Body of pancreas (tissue), 4 donors: ENCODE results near the gene AIMP1. TPM values are rescaled to one million over a fixed set of nuclear protein-coding genes. Genes with fewer than 3 reads are reported as not detected.

Experiments
- ATAC-seq: fragments of 150-250 bp; one replicate; pipeline ENCODE4 v1.9.1; 2016
- DNase-seq, 4 donors: peaks; one replicate each; pipeline ENCODE4 v3.0.0-alpha.2; 2019
- H3K27ac ChIP-seq, 4 donors: fragments of 200-600 bp; sonication (generic); 1 replicate in 3 of 4; 2 replicates in 1 of 4; pipeline versions ENCODE4 v1.5.1 to v1.6.1; 2016 to 2019; ENCODE audit warnings: mild to moderate bottlenecking in 1 of 4, mixed read lengths in 1 of 4, moderate library complexity in 1 of 4
- H3K27me3 ChIP-seq, 2 donors: fragments of 200-600 bp; sonication (generic); one replicate each; pipeline ENCODE4 v1.6.0; 2016; ENCODE audit warnings: mild to moderate bottlenecking in 1 of 2
- H3K36me3 ChIP-seq, 2 donors: fragments of 200-600 bp; sonication (generic); replicated peaks in 1 of 2; 2 replicates each; pipeline ENCODE4 v1.5.1; 2016; ENCODE audit warnings: low read depth in 2 of 2; ENCODE audit not compliant: insufficient read depth in 1 of 2
- H3K4me1 ChIP-seq: fragments of 200-600 bp; sonication (generic); one replicate; pipeline ENCODE4 v1.6.0; 2016
- H3K4me3 ChIP-seq, 2 donors: fragments of 200-600 bp; sonication (generic); 1 replicate in 1 of 2; 2 replicates in 1 of 2; pipeline ENCODE4 v1.5.1; 2016 to 2019
- H3K9me3 ChIP-seq, 3 donors: fragments of 200-600 bp; sonication (generic); 1 replicate in 2 of 3; 2 replicates in 1 of 3; pipeline ENCODE4 v1.5.1; 2016
- POLR2A ChIP-seq, 3 donors: fragments of 450-650 bp; IDR thresholded peaks; one replicate each; pipeline ENCODE4 v1.6.1; 2016; ENCODE audit warnings: antibody characterized with exemption in 3 of 3, mild to moderate bottlenecking in 2 of 3
- WGBS, 2 donors: methylation state at CpG; one replicate each; pipeline ENCODE4 v1.1.5; 2017; 5-methylcytosine and 5-hydroxymethylcytosine counted together
- intact Hi-C: fragments of 100-400 bp; cut with DNase I; formaldehyde crosslinking; loops from one replicate; pipeline ENCODE4 v1.15.1; 2023
- total RNA-seq, 2 donors: library from RNA; depleted of rRNA; stranded (reverse); fragments of >200 nt; gene quantifications; one replicate each; pipeline ENCODE4 v1.1.0, GENCODE V29; 2016
- TF ChIP-seq, protein P1 (sequence below), 7 experiments: fragments of 450-650 bp in 4 of 7; fragments of 200-600 bp in 3 of 7; sonication (generic) in 3 of 7; IDR thresholded peaks; one replicate each; pipeline ENCODE4 v1.5.1; 2016 to 2019; ENCODE audit warnings: antibody characterized with exemption in 7 of 7

The AIMP1 gene
- total RNA-seq, 2 donors from 2014 or later = 13.7 to 14.5 TPM

DNA sequence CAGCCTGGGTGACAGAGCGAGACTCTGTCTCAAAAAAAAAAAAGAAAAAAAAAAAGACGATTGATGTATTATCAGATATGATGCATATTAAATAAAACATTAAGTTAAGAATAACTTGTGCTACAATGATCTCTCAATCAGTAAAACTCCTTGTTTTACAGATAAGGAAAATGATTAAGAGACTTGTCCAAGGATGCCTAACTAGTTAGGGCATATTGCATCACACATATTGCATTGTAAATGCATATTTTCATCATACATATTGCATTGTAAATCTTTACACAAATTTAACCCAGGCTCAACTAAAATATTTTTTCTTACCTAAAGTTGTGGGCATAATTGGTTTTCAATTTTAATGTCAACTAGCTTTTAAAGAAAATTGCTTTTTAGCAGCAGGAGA, 26.6 kb upstream of the AIMP1 start:
- DNase-seq = no peak
- intact Hi-C loops = no loop called here
- WGBS, 2 donors = 72 to 74% methylated on average over 2 of the region's 2 CpGs

DNA sequence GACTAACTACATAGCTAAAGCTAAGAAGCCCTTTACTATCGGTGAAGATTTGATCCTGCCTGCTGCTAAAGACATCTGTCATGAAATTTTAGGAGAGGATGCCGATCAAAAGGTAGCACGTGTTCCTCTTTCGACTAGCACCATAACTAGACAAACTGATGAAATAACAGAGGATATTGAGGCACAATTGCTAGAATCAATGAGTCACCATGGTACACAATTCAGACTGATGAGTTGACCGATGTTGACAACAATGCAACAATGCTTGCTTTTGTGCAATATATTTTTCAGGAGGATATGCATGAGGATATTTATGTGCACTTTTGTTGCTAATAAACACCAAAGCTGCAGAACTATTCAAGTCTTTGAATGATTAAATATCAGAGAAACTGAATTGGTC, 24.7 kb upstream of the AIMP1 start:
- no peak for DNase-seq
- intact Hi-C loops = no loop called here
- no peaks in the 10 kb centered on the region for H3K4me1 ChIP-seq
- WGBS, 2 donors = 97% methylated on average over 5 of the region's 5 CpGs
- TF ChIP-seq, protein P1, sequence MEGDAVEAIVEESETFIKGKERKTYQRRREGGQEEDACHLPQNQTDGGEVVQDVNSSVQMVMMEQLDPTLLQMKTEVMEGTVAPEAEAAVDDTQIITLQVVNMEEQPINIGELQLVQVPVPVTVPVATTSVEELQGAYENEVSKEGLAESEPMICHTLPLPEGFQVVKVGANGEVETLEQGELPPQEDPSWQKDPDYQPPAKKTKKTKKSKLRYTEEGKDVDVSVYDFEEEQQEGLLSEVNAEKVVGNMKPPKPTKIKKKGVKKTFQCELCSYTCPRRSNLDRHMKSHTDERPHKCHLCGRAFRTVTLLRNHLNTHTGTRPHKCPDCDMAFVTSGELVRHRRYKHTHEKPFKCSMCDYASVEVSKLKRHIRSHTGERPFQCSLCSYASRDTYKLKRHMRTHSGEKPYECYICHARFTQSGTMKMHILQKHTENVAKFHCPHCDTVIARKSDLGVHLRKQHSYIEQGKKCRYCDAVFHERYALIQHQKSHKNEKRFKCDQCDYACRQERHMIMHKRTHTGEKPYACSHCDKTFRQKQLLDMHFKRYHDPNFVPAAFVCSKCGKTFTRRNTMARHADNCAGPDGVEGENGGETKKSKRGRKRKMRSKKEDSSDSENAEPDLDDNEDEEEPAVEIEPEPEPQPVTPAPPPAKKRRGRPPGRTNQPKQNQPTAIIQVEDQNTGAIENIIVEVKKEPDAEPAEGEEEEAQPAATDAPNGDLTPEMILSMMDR (IDR thresholded peaks at IDR 0.05) = no peak
- no peak for TF ChIP-seq POLR2A (IDR thresholded peaks at IDR 0.05)
- no peak overlapping the region for H3K4me3 ChIP-seq
- H3K36me3 ChIP-seq = peaks cover 0 to 9% of the 10 kb centered on the region in 2 donors
- no peaks in the 10 kb centered on the region for H3K9me3 ChIP-seq
- ATAC-seq = no peak
- H3K27me3 ChIP-seq = no peaks in the 10 kb centered on the region
- H3K27ac ChIP-seq = no peak overlapping the region

More for the DNA sequence above, 26.6 kb upstream of the AIMP1 start:
- Histone ChIP-seq H3K4me3 (no peak overlapping the region), H3K9me3 (no peaks in the 10 kb centered on the region), H3K27me3 (no peaks in the 10 kb centered on the region), H3K4me1 (no peaks in the 10 kb centered on the region), H3K36me3 (peaks cover 0 to 6% of the 10 kb centered on the region in 2 donors), H3K27ac (no peak overlapping the region)
- no peak for ATAC-seq
- TF ChIP-seq POLR2A (IDR thresholded peaks at IDR 0.05) = no peak
- TF ChIP-seq, protein P1 (IDR thresholded peaks at IDR 0.05) = no peak

DNA sequence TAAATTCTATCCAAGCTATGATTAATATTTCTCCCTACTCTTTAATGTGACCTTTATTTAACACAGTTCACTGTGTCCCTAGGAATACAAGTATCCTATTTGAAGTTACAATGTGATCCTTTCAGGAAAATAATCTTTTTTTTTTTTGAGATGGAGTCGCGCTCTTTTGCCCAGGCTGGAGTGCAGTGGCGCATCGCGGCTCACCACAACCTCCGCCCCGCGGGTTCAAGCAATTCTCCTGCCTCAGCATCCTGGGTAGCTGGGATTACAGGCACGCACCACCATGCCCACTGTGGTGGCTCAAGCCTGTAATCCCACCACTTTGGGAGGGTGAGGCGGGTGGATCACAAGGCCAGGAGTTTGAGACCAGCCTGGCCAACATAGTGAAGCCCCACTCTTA, 22.3 kb upstream of the AIMP1 start:
- Histone ChIP-seq H3K4me3 (no peak overlapping the region), H3K4me1 (no peaks in the 10 kb centered on the region), H3K27ac (no peak overlapping the region), H3K36me3 (peaks cover 0 to 9% of the 10 kb centered on the region in 2 donors), H3K27me3 (no peaks in the 10 kb centered on the region), H3K9me3 (no peaks in the 10 kb centered on the region)
- no peak for TF ChIP-seq POLR2A (IDR thresholded peaks at IDR 0.05)
- TF ChIP-seq, protein P1 (IDR thresholded peaks at IDR 0.05) = no peak
- intact Hi-C loops = no loop called here
- ATAC-seq (no peak), DNase-seq (no peak)
- WGBS, 2 donors = 97% methylated on average over 10 of the region's 10 CpGs

DNA sequence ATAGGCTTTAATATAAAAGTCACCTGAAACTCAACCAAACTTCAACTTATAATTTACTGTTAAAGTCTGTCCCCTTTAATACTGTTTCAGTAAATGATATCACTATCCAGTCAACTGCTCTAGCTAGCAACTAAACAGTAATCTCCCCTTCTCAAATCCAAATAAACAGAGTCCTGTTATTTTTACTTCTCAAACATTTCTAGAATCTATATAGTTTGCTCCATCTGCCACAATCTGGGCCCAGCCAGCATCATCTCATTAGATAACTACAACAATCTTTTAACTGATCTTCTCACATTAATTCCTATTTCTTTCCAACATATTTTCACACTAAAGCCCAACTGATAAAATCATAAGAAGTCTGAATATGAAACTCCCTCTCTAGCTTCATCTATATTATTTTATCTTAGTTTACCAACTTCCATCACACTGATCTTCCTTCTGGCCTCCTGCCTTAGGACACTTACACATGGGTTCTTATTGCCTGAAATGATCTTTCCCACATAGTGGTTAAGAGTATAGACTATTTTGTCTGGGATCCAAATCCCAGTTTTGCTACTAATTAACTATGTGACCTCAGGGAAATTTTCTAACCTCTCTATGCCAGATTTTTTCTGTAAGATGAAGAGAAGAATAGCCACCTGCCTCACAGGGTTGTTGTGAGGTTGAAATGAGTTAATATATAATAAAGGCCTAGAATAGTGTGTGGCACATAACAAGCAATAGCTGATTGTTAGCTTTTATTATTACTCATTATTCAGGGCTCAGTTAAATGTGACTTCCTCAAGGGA, 18.9 kb upstream of the AIMP1 start:
- Histone ChIP-seq H3K27ac (no peak overlapping the region), H3K9me3 (no peaks in the 10 kb centered on the region), H3K27me3 (no peaks in the 10 kb centered on the region), H3K36me3 (peaks cover 0 to 9% of the 10 kb centered on the region in 2 donors), H3K4me1 (no peaks in the 10 kb centered on the region), H3K4me3 (no peak overlapping the region)
- no peak for TF ChIP-seq POLR2A (IDR thresholded peaks at IDR 0.05)
- TF ChIP-seq, protein P1 (IDR thresholded peaks at IDR 0.05) = no peak
- intact Hi-C loops = no loop called here
- no peak for DNase-seq
- ATAC-seq = no peak

DNA sequence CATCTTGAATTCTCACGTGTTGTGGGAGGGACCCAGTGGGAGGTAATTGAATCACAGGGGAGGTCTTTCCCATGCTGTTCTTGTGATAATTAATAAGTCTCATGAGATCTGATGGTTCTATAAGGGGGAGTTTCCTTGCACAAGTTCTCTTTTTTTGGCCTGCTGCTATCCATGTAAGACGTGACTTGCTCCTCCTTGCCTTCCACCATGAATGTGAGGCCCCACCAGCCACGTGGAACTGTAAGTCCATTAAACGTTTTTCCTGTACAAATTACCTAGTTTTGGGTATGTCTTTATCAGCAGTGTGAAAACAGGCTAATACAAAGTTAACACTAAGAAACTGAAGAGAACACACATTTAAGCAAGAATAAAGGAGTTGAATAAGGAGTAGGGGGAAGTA, 16.4 kb upstream of the AIMP1 start:
- no peak overlapping the region for H3K27ac ChIP-seq
- intact Hi-C loops = no loop called here
- TF ChIP-seq POLR2A (IDR thresholded peaks at IDR 0.05) = no peak
- TF ChIP-seq, protein P1 (IDR thresholded peaks at IDR 0.05) = no peak
- 73 to 82% methylated on average over 4 of the region's 4 CpGs for WGBS, 2 donors
- H3K4me3 ChIP-seq = no peak overlapping the region
- no peaks in the 10 kb centered on the region for H3K27me3 ChIP-seq
- ATAC-seq (no peak), DNase-seq (no peak)
- no peaks in the 10 kb centered on the region for H3K4me1 ChIP-seq
- H3K9me3 ChIP-seq = no peaks in the 10 kb centered on the region
- H3K36me3 ChIP-seq = peaks cover 0 to 2% of the 10 kb centered on the region in 2 donors
